AG04449 (cell line): ENCODE results near the gene ITGAL.

ENCODE experiments used
- CTCF ChIA-PET: fragments of 350-600 bp; formaldehyde crosslinking; extraction: SDS; loops from one replicate; lab custom pipeline; 2021; ENCODE audit warnings: antibody characterized with exemption; lab: Yijun Ruan, JAX
- POLR2A ChIA-PET: fragments of 400-600, 350-600 bp; formaldehyde crosslinking; extraction: SDS; loops from one replicate; lab custom pipeline; 2020; ENCODE audit warnings: antibody characterized with exemption, inconsistent platforms; lab: Yijun Ruan, JAX
- DNase-seq: peaks from one replicate; pipeline ENCODE4 v3.0.0-alpha.2; 2010; ENCODE audit warnings: low read depth, low spot score
- H3K4me3 ChIP-seq: 2 replicates; pipeline ENCODE4 v1.5.1; 2011; ENCODE audit warnings: low read depth, mild to moderate bottlenecking, control low read depth, low read length
- CTCF ChIP-seq: IDR thresholded peaks from one replicate; pipeline ENCODE4 v1.5.1; 2011; ENCODE audit warnings: mild to moderate bottlenecking, moderate library complexity, low read length, control low read depth, inconsistent platforms; ENCODE audit not compliant: insufficient read depth; ENCODE audit errors: missing control alignments

The ITGAL gene

DNA sequence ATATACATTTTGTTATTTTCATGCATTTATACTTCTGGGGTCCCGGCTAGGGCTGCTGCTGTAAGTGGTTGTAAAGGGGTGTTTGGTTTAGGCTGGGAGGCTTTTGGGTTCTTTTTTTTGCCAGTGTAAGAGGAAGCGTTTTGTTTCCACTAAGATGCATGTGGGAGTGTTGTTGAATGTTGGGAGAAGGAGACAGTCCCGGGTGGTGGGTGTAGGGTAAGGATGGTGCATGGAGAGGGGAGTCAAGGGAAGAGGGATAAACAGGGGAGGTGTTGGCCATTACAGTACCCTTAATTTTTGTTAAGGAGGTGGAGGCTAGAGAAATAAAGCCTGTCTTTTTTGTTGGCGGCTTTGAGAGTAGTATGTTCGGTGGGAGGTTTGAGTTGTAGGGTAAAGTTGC lies 70.5 kb downstream of the ITGAL start:
- DNase-seq, result no peak
- ChIA-PET POLR2A (no interaction called here), CTCF (interaction anchor here (1.8 kb wide), 1 partner anchor 7 kb away, joined by 8 read pairs; no protein-coding TSS in a partner anchor)
- no peak for TF ChIP-seq CTCF
- no peak overlapping the region for H3K4me3 ChIP-seq

GRCh38 chr16:30546115-30546514 lies 73.6 kb downstream of the ITGAL start:
- TF ChIP-seq CTCF, result no peak
- no peak overlapping the region for H3K4me3 ChIP-seq
- CTCF ChIA-PET, result interaction anchor here (1.6 to 1.7 kb wide), 2 partner anchors 9 to 11 kb away, joined by 4 to 6 read pairs; partner anchors contain the start of gene ZNF747
- POLR2A ChIA-PET, result no interaction called here
- DNase-seq, result no peak

DNA sequence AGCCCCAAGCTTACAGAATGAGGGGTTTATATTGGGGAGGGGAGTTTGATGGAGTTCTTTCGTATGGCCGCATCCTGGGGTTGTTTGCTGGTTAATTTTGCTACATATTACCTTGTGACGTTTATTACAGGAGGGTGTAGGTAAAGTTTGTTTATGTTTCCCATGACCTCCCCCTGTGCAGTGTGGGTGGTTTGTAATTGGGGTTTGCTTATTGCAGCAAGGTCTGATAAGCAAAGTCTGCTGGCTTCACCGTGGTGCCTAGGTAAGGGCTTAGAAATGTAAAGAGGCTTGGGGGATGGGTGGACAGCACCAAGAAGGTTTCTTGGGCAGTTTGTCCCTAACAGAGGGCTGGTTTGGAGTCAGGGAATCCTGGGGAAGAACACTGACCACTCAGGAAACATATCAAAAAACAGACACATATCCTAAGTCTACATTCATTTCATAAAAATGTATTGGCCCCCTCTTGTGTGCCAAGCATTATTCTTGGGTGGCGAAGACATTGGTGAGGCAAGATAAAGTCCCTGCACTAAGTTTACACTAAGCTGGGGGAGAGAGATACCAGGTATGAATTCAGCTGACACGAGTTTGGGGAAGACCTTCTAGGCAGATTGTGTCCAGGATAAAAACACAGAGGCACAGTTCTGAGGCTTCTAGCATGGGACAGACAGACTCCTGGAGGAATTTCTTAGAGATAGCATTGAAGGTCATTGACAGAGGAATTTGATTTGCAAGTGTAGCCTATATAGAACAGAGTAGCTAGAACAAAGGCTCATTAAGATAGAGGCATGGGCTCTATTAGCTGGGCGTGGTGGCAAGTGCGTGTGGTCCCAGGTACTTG lies 76.1 kb downstream of the ITGAL start:
- H3K4me3 ChIP-seq, result no peak overlapping the region
- CTCF ChIA-PET, result interaction anchor here (1.1 to 2.3 kb wide), 3 partner anchors 8 to 82 kb away, joined by 3 to 17 read pairs (median 3); no protein-coding TSS in a partner anchor
- DNase-seq, result no peak
- POLR2A ChIA-PET, result no interaction called here
- no peak for TF ChIP-seq CTCF

DNA sequence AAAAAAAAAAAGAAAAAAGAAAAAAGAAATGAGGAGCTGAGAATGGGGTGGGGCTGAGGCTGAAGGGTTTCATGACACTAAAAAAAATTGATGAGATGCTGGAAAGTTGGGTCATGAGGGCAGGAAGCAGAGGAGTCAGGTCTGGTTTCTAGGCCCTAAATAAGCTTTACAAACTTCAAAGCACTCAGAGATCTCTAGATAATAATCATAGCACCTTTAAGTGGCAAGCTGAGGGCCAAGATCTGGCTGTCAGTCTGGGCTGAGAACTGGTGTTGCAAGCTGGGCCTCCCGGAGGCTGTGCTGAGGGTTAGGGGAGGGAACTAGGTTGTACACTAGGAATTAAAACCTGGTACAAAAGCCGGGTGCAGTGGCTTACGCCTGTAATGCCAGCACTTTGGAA lies 79.2 kb downstream of the ITGAL start:
- DNase-seq, result no peak
- H3K4me3 ChIP-seq, result no peak overlapping the region
- TF ChIP-seq CTCF, result no peak
- ChIA-PET POLR2A (no interaction called here), CTCF (interaction anchor here (1.1 to 2.0 kb wide), 2 partner anchors 16 to 102 kb away, joined by 4 to 7 read pairs; no protein-coding TSS in a partner anchor)

DNA sequence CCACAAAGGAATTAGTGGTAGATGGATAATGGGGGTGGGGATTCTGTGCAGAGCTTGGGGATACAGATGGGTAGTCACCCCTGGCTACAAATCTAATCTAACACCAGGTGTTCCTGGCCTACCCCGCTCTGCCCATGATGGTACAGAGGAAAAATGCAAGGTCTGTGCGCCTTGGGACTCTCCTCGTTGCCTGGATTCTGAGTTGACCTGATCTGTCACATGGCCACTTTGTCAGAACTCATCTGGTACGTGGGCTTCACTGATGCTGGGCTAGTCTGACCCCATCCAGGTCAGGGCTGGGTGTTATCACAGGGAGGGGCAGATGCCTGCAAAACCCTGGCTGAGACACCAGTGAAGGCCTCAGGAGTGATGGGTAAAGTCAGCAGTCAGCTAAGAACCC lies 80.4 kb downstream of the ITGAL start:
- ChIA-PET CTCF (interaction anchor here (2.0 kb wide), 1 partner anchor 17 kb away, joined by 7 read pairs; no protein-coding TSS in a partner anchor), POLR2A (interaction anchor here (0.7 kb wide), 1 partner anchor 12 kb away, joined by 3 read pairs; no protein-coding TSS in a partner anchor)
- no peak for TF ChIP-seq CTCF
- DNase-seq, result no peak
- H3K4me3 ChIP-seq, result no peak overlapping the region

DNA sequence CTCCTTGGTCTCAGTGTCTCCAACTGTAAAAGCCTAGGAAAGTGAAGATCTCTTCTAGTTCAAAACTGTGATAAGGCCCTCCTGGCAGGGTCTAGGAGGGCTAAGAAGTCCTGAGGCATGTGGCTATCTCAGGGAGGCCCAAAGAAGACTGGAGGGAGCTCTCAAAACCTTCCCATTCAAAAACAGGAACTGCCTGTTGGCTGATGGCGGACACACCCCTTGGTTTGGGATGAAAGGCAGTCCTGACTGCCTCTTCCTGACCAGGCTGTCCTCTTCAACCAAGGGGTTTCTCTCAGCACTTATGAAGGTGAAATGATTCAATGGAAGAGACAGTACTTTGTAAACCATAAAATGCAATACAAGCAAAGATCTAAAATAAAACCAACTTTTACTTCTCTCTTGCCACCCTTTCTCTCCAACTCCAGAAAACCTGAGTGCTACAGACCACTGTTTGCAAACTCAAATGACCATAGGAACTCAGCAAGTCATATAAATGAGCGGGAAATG lies 80.9 kb downstream of the ITGAL start:
- no peak for DNase-seq
- ChIA-PET POLR2A (interaction anchor here (0.7 kb wide), 1 partner anchor 12 kb away, joined by 3 read pairs; no protein-coding TSS in a partner anchor), CTCF (interaction anchor here (2.0 kb wide), 1 partner anchor 18 kb away, joined by 7 read pairs; no protein-coding TSS in a partner anchor)
- H3K4me3 ChIP-seq, result no peak overlapping the region
- no peak for TF ChIP-seq CTCF
